SK-N-SH (cell line): Measurements from ENCODE around the gene CDHR2. TPM values are rescaled to one million over a fixed set of nuclear protein-coding genes. Genes with fewer than 3 reads are reported as not detected.

ENCODE experiments used
- CTCF ChIA-PET: fragments of 300-600, 350-600 bp; formaldehyde crosslinking; extraction: SDS; loops from one replicate; lab custom pipeline; 2021; lab: Yijun Ruan, JAX
- POLR2A ChIA-PET: fragments of 350-600 bp; sonication (Branson Sonifier 250); formaldehyde crosslinking; extraction: SDS; loops from one replicate; lab custom pipeline; 2020; ENCODE audit warnings: antibody characterized with exemption, inconsistent platforms; lab: Yijun Ruan, JAX
- DNase-seq: peaks from one replicate; pipeline ENCODE4 v3.0.0; 2012
- H2AFZ ChIP-seq: fragments of 200-600 bp; sonication (generic); 2 replicates; pipeline ENCODE4 v1.8.1; 2016; ENCODE audit warnings: antibody characterized with exemption, mild to moderate bottlenecking, low read depth
- H3F3A ChIP-seq: fragments of 200-600 bp; sonication (generic); replicated peaks from 2 replicates; pipeline ENCODE3; 2016; ENCODE audit warnings: antibody characterized with exemption, mild to moderate bottlenecking; ENCODE audit not compliant: insufficient read depth
- H3K27ac ChIP-seq, 2 experiments: fragments of 200-500 bp in 1 of 2; fragments of 200-600 bp in 1 of 2; sonication (Bioruptor generic) in 1 of 2; sonication (generic), shearing (Covaris generic) in 1 of 2; 2 replicates each; pipeline versions ENCODE4 v1.5.1 to v1.6.1; 2014 to 2016; ENCODE audit warnings: low read depth in 2 of 2, inconsistent platforms in 1 of 2, low read length in 1 of 2, mild to moderate bottlenecking in 1 of 2, mixed read lengths in 1 of 2
- H3K27me3 ChIP-seq: fragments of 200-600 bp; sonication (generic), shearing (Covaris generic); 2 replicates; pipeline ENCODE4 v1.6.1; 2016; ENCODE audit warnings: mixed run types; ENCODE audit not compliant: insufficient read depth
- H3K36me3 ChIP-seq, 2 experiments: fragments of 200-500 bp in 1 of 2; fragments of 200-600 bp in 1 of 2; sonication (Bioruptor generic) in 1 of 2; sonication (generic) in 1 of 2; replicated peaks in 1 of 2; 2 replicates each; pipeline versions ENCODE3 to v1.5.1; 2014 to 2016; ENCODE audit warnings: low read length in 1 of 2, mild to moderate bottlenecking in 1 of 2; ENCODE audit not compliant: insufficient read depth in 2 of 2, control insufficient read depth in 1 of 2
- H3K4me1 ChIP-seq, 2 experiments: fragments of 200-500 bp in 1 of 2; fragments of 200-600 bp in 1 of 2; sonication (Bioruptor generic) in 1 of 2; sonication (generic), shearing (Covaris generic) in 1 of 2; 2 replicates each; pipeline versions ENCODE4 v1.5.1 to v1.6.1; 2014 to 2016; ENCODE audit warnings: low read depth in 1 of 2, low read length in 1 of 2, mixed run types in 1 of 2; ENCODE audit not compliant: insufficient read depth in 2 of 2, control insufficient read depth in 1 of 2
- H3K4me2 ChIP-seq: fragments of 200-600 bp; sonication (generic), shearing (Covaris generic); 2 replicates; pipeline ENCODE4 v1.6.1; 2017; ENCODE audit warnings: mixed run types
- H3K4me3 ChIP-seq, 2 experiments: fragments of 200-500 bp in 1 of 2; fragments of 200-600 bp in 1 of 2; sonication (Bioruptor generic) in 1 of 2; sonication (generic), shearing (Covaris generic) in 1 of 2; 2 replicates each; pipeline versions ENCODE4 v1.5.1 to v1.8.1; 2014 to 2016; ENCODE audit warnings: low read depth in 2 of 2, inconsistent platforms in 1 of 2, low read length in 1 of 2, mild to moderate bottlenecking in 1 of 2, mixed read lengths in 1 of 2, moderate library complexity in 1 of 2
- H3K79me2 ChIP-seq: fragments of 200-600 bp; sonication (generic); 2 replicates; pipeline ENCODE4 v1.8.1; 2017; ENCODE audit warnings: mild to moderate bottlenecking; ENCODE audit not compliant: insufficient read depth
- H3K9ac ChIP-seq: fragments of 200-600 bp; sonication (generic); 2 replicates; pipeline ENCODE4 v1.6.1; 2017; ENCODE audit warnings: mixed run types
- H3K9me2 ChIP-seq: fragments of 200-600 bp; sonication (generic); 2 replicates; pipeline ENCODE4 v1.6.1; 2017; ENCODE audit warnings: mixed run types
- H3K9me3 ChIP-seq: fragments of 200-600 bp; sonication (generic); 2 replicates; pipeline ENCODE4 v1.6.1; 2017; ENCODE audit warnings: mixed run types, mild to moderate bottlenecking, moderate library complexity
- H4K20me1 ChIP-seq: fragments of 200-600 bp; sonication (generic); 2 replicates; pipeline ENCODE4 v1.6.1; 2017; ENCODE audit warnings: mild to moderate bottlenecking, mixed run types; ENCODE audit not compliant: insufficient read depth
- CTCF ChIP-seq: fragments of 200-600 bp; sonication (generic); IDR thresholded peaks from 2 replicates; pipeline ENCODE4 v1.6.1; 2017; ENCODE audit warnings: antibody characterized with exemption, mild to moderate bottlenecking, moderate library complexity
- ELF1 ChIP-seq: IDR thresholded peaks from 2 replicates; pipeline ENCODE4 v1.4.0; 2012
- EZH2phosphoT487 ChIP-seq: fragments of 200-600 bp; sonication (generic); IDR thresholded peaks from 2 replicates; pipeline ENCODE4 v1.6.1; 2017; ENCODE audit warnings: low read depth, mixed run types, mild to moderate bottlenecking, antibody characterized with exemption, moderate library complexity, borderline replicate concordance
- FOXM1 ChIP-seq: IDR thresholded peaks from 2 replicates; pipeline ENCODE4 v1.4.0; 2012; ENCODE audit warnings: low read depth, mild to moderate bottlenecking
- GABPA ChIP-seq: IDR thresholded peaks from 2 replicates; pipeline ENCODE4 v1.4.0; 2012; ENCODE audit warnings: low read depth, mild to moderate bottlenecking
- GATA2 ChIP-seq: sonication (generic); formaldehyde crosslinking; IDR thresholded peaks from 2 replicates; pipeline ENCODE4 v1.5.0; 2020; ENCODE audit warnings: mild to moderate bottlenecking, missing genetic modification reagents
- JUND ChIP-seq: IDR thresholded peaks from 2 replicates; pipeline ENCODE4 v1.4.0; 2012
- MAX ChIP-seq: IDR thresholded peaks from 2 replicates; pipeline ENCODE4 v1.4.0; 2012; ENCODE audit warnings: low read depth
- NRF1 ChIP-seq: IDR thresholded peaks from 2 replicates; pipeline ENCODE4 v1.6.1; 2012; ENCODE audit warnings: low read depth, mild to moderate bottlenecking, low read length
- RCOR1 ChIP-seq: fragments of 150-350 bp; IDR thresholded peaks from 2 replicates; pipeline ENCODE4 v1.6.1; 2017; ENCODE audit warnings: antibody characterized with exemption, low read length
- REST ChIP-seq: IDR thresholded peaks from 2 replicates; pipeline ENCODE4 v1.6.1; 2012; ENCODE audit warnings: mild to moderate bottlenecking, low read depth, low read length, moderate library complexity
- RFX5 ChIP-seq: IDR thresholded peaks from 2 replicates; pipeline ENCODE4 v1.6.1; 2012; ENCODE audit warnings: mild to moderate bottlenecking, improper control_type of control experiment, low read length
- RXRA ChIP-seq: IDR thresholded peaks from 2 replicates; pipeline ENCODE4 v1.4.0; 2012; ENCODE audit warnings: low read depth, mild to moderate bottlenecking, borderline replicate concordance
- SIN3A ChIP-seq: IDR thresholded peaks from 2 replicates; pipeline ENCODE4 v1.6.1; 2012; ENCODE audit warnings: low read depth, mild to moderate bottlenecking, low read length, moderate library complexity, borderline replicate concordance
- WGBS: methylation state at CpG from one replicate; pipeline ENCODE4 v1.1.6; 2017; ENCODE audit warnings: low lambda C conversion rate; 5-methylcytosine and 5-hydroxymethylcytosine counted together
- polyA plus RNA-seq, 3 experiments: library from polyadenylated mRNA; depleted of rRNA; stranded (reverse); fragments of >200 nt; gene quantifications; 2 replicates each; pipeline ENCODE4 v1.2.3, GENCODE V29; 2012

The CDHR2 gene
- polyA plus RNA-seq, 1 of the 3 experiments (the other 2 are of a cell fraction) = not detected

GRCh38 chr5:176519810-176520720, 29.1 kb upstream of the CDHR2 start:
- Histone ChIP-seq H2AFZ (no peak overlapping the region), H3K27me3 (no peaks in the 10 kb centered on the region), H3K9ac (no peak overlapping the region), H3K4me2 (no peak overlapping the region), H3K27ac (no peak overlapping the region)
- DNase-seq = no peak
- POLR2A ChIA-PET = no interaction called here
- no peak for TF ChIP-seq SIN3A
- no peak for TF ChIP-seq CTCF
- no peak for TF ChIP-seq NRF1
- no peak for TF ChIP-seq RXRA
- no peak for TF ChIP-seq GABPA
- no peak for TF ChIP-seq JUND
- TF ChIP-seq GATA2 (CRISPR knock-in tag) = no peak
- TF ChIP-seq REST = no peak
- TF ChIP-seq FOXM1 = no peak
- TF ChIP-seq RCOR1 = no peak
- no peak for TF ChIP-seq ELF1
- no peak for TF ChIP-seq MAX
- TF ChIP-seq EZH2phosphoT487 = no peak
- no peak for TF ChIP-seq RFX5
- TF ChIP-seq, all 33 proteins: peak for 0
- WGBS = 80% methylated on average over 14 of the region's 16 CpGs
- H3K79me2 ChIP-seq = no peaks in the 10 kb centered on the region
- CTCF ChIA-PET = no interaction called here
- no peaks in the 10 kb centered on the region for H3K9me2 ChIP-seq
- H3F3A ChIP-seq = peaks cover 3% of the 10 kb centered on the region
- no peaks in the 10 kb centered on the region for H3K36me3 ChIP-seq
- H3K4me3 ChIP-seq = no peak overlapping the region
- H4K20me1 ChIP-seq = no peaks in the 10 kb centered on the region
- H3K4me1 ChIP-seq = no peaks in the 10 kb centered on the region
- no peaks in the 10 kb centered on the region for H3K9me3 ChIP-seq
